ENCODE results near the gene HRH1.

The HRH1 gene

DNA sequence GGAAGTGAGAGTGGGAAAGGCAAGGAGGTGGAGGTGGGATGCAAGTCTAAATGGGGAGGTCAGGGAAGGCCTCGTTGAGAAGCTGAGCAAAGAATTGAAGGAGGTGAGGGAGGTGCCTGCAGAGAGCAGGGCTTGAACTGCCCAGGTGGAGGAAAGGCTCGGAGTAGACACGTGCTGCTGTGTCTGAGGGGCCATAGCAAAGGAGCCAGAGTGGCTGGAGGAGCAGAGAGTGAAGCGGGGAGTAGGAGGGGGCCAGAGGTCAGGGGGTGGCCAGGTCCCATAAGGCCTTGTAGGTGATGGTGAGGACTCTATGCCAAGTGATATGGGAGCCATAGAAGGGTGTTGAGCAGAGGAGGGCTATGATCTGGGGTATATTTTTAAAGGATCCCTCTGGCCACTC is 21.4 kb upstream of the HRH1 start:
- no peak overlapping the region for H3K4me3 ChIP-seq
- in situ Hi-C loops (cut with MboI; ENCODE audit: low sequenced_read_pairs), result no loop called here
- H3K4me1 ChIP-seq, result no peaks in the 10 kb centered on the region
- DNase-seq (ENCODE audit: low spot score in 2 of 2), result no peak
- H3K9me3 ChIP-seq, result no peaks in the 10 kb centered on the region
- H3K36me3 ChIP-seq (replicated peaks), result no peaks in the 10 kb centered on the region
- no peaks in the 10 kb centered on the region for H3K27me3 ChIP-seq (ENCODE audit: low read depth)

DNA sequence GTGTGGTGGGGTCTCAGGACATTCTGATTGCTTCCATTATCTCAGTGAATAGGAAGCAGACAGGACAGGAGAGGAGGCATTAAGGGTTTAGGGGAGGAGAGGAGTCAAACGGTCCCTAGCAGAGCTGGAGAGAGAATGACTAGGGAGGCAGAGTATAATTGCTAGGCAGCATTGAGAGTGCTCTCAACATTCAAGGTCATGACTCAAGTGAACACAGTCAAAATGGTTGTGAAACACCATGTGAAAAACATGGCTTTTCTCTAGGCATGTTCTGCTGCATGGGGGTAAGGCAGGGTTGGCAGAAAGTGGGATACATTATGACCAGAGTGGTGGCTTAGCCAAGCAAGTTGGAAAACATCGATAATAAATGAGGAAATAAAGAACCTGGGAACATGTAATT is 19.5 kb upstream of the HRH1 start:
- no peak overlapping the region for H3K4me3 ChIP-seq
- no peaks in the 10 kb centered on the region for H3K36me3 ChIP-seq (replicated peaks)
- H3K9me3 ChIP-seq, result no peaks in the 10 kb centered on the region
- no peak for DNase-seq (ENCODE audit: low spot score in 2 of 2)
- no peaks in the 10 kb centered on the region for H3K27me3 ChIP-seq (ENCODE audit: low read depth)
- in situ Hi-C loops (cut with MboI; ENCODE audit: low sequenced_read_pairs), result no loop called here
- no peaks in the 10 kb centered on the region for H3K4me1 ChIP-seq

DNA sequence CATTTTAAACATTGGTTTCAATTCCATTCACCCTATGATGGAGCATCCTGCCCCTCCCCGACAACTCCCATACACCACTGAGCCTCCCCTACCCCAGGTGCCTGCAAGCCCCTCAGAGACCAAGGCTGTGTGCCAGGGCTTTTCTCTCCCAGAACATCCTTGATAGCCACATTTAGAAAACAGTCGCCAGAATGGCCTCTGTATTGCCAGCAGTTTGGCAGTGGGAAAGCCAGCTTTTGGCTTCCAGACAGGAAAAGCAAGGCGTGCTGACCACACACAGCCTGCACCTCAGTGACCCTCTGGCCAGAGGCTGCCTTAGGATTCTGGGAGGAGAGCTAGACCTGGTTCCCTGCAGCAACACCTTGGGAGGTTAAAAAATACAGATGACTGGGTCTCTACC is 18.2 kb upstream of the HRH1 start:
- H3K4me1 ChIP-seq, result no peaks in the 10 kb centered on the region
- H3K4me3 ChIP-seq, result no peak overlapping the region
- no peak for DNase-seq (ENCODE audit: low spot score in 2 of 2)
- no peaks in the 10 kb centered on the region for H3K9me3 ChIP-seq
- H3K27me3 ChIP-seq (ENCODE audit: low read depth), result no peaks in the 10 kb centered on the region; the same call in 1 of the 2 replicates
- in situ Hi-C loops (cut with MboI; ENCODE audit: low sequenced_read_pairs), result no loop called here
- no peaks in the 10 kb centered on the region for H3K36me3 ChIP-seq (replicated peaks)

DNA sequence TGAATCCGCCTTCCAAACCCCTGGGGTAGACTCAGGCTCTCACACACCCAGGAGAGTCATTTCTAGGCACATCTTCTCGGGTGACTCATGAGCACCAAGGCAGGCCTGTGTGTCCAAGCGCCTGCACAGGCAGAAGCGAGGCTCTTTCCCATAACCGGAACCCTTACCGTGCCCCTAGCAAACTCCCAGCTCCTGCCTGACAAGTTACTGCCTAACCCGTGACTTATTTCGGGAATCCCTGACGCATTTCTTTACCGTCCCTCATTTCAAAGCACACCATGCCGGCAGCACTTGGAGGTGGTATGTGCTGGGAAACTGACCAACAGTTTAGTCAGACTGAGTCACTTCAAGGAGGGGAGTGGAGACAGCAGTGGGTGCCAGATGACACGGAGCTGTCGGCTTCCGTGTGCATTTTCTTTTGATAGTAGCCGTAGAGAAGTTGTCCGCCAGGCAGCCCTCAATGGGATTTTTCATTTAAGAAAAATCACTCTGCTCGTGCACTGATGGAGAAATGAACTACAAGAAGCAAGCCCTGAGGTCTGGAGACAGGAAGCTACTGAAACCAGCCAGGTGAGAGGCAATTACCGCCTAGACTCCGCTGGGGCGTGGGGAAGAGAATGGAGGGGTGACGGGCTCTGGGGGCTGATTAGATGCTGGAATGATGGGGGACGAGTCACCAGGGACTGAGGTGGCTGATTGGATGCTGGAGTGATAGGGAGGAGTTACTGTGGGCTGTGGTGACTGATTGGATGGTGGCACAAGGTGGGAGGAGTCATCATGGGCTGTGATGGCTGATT is 17.3 kb upstream of the HRH1 start:
- H3K27me3 ChIP-seq (ENCODE audit: low read depth), result no peaks in the 10 kb centered on the region; the same call in 1 of the 2 replicates
- no peaks in the 10 kb centered on the region for H3K9me3 ChIP-seq
- no peak for DNase-seq (ENCODE audit: low spot score in 2 of 2)
- in situ Hi-C loops (cut with MboI; ENCODE audit: low sequenced_read_pairs), result no loop called here
- no peaks in the 10 kb centered on the region for H3K36me3 ChIP-seq (replicated peaks)
- H3K4me1 ChIP-seq, result no peaks in the 10 kb centered on the region
- H3K4me3 ChIP-seq, result no peak overlapping the region

DNA sequence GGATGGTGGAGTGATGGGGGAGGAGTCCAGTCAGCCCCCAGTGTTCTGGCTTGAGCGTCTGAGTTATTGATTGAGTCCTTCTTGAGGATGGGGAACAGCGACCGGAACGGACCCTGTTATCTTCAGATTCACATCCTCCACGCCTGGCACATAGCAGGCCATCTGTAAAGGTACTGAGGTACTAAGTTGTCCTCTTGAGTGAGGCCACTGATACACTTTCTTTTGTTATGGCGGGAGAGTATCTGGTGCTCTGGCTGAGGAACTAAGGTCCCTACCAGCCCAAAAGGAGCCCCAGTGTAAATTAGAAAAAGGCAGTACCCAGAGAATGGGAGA is 16.7 kb upstream of the HRH1 start:
- no peak for DNase-seq (ENCODE audit: low spot score in 2 of 2)
- Histone ChIP-seq H3K36me3 (replicated peaks) (no peaks in the 10 kb centered on the region), H3K9me3 (no peaks in the 10 kb centered on the region), H3K27me3 (ENCODE audit: low read depth) (no peaks in the 10 kb centered on the region; the same call in 1 of the 2 replicates), H3K4me3 (no peak overlapping the region), H3K4me1 (no peaks in the 10 kb centered on the region)
- in situ Hi-C loops (cut with MboI; ENCODE audit: low sequenced_read_pairs), result no loop called here

DNA sequence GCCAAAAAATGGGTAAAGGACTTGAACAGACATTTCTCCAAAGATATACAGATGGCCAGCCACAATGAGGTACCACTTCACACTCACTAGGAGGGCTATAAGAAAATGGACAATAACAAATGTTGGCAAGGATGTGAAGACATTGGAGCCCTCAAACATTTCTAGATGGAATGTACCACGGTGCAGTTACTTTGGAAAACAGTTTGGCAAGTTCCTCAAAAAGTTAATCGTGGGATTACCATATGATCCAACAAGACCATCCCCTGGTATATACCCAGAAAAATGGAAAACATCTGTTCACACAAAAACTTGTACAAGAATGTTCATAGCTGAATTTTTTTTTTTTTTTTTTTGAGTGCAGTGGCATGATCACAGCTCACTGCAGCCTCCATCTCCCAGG is 15.9 kb upstream of the HRH1 start:
- no peak overlapping the region for H3K4me3 ChIP-seq
- DNase-seq (ENCODE audit: low spot score in 2 of 2), result no peak
- in situ Hi-C loops (cut with MboI; ENCODE audit: low sequenced_read_pairs), result no loop called here
- no peaks in the 10 kb centered on the region; the same call in 1 of the 2 replicates for H3K27me3 ChIP-seq (ENCODE audit: low read depth)
- no peaks in the 10 kb centered on the region for H3K36me3 ChIP-seq (replicated peaks)
- no peaks in the 10 kb centered on the region for H3K4me1 ChIP-seq
- no peaks in the 10 kb centered on the region for H3K9me3 ChIP-seq

DNA sequence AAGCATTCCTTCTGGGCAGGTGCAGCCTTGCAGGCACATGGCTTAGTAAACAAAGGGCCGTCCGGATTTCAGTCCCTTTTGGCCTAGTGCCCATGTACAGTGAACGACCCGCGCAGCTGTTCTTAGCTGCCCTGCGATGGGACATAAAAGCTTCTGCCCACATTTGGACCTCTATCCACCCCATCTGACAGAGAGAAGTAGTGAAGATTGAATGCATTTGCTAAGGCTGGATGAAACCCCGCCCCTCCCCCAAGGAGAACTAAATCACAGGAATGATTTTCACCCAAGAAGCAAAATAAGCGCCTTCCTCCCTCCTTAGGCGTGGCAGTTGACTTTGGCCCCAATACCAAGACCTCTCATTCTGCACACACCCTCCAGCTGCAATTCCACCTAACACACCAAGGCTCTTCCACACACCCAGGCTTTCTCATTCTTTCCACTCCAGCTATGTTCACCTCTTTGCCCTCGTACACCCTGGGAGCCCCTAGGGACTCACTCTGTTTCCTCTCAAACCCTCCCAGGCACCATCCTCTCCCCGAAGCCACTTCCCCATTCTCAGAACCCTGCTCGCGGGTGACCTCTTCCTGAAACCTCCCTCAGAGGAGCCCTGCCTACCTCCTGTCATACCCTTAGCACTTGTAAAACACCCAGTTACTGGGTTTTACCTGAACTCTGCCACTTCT is 14.1 kb upstream of the HRH1 start:
- Histone ChIP-seq H3K36me3 (replicated peaks) (no peaks in the 10 kb centered on the region), H3K27me3 (ENCODE audit: low read depth) (no peaks in the 10 kb centered on the region; the same call in 1 of the 2 replicates), H3K9me3 (no peaks in the 10 kb centered on the region), H3K4me1 (no peaks in the 10 kb centered on the region), H3K4me3 (no peak overlapping the region)
- in situ Hi-C loops (cut with MboI; ENCODE audit: low sequenced_read_pairs), result no loop called here
- DNase-seq (ENCODE audit: low spot score in 2 of 2), result no peak

DNA sequence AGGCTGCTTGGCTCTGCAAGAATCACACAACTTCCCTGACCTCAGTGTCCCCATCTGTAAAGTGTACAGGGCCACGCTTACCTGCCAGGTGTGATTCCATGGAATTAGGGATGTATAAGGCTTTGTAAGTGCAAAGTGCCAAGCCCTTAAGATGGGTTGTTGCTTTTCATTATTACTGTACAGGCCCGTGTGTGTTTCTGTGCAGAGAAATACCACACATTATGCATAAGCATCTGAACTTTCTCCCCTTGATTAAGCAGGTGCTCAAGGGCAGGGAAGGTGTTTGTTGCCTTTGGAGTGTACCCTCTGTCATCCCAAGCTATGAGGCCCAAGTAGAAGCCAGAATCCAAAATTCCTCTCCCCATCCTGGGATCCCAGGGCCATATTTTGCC is 13.6 kb upstream of the HRH1 start:
- Histone ChIP-seq H3K4me1 (no peaks in the 10 kb centered on the region), H3K36me3 (replicated peaks) (no peaks in the 10 kb centered on the region), H3K27me3 (ENCODE audit: low read depth) (no peaks in the 10 kb centered on the region; the same call in 1 of the 2 replicates), H3K9me3 (no peaks in the 10 kb centered on the region), H3K4me3 (no peak overlapping the region)
- in situ Hi-C loops (cut with MboI; ENCODE audit: low sequenced_read_pairs), result no loop called here
- no peak for DNase-seq (ENCODE audit: low spot score in 2 of 2)

DNA sequence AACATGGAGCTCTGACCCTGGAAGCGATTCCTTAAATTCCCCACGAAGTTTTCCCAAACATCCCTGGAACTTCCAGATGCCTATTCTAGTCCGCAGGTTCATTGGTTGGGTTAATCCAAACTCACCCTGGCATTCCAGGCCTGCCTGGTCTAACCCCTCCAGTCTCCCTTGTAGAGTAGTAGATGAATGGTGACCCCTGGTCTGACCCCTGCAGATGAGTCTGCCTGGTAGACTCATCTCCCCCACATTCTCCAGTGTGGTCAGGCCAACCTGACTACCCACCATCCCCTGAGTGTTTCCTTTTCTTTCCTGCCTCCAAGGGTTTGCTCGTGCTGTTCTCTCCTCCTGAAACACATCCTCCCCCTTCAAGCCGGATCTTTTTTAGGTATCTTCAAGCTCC is 10.8 kb upstream of the HRH1 start:
- Histone ChIP-seq H3K4me3 (no peak overlapping the region), H3K36me3 (replicated peaks) (no peaks in the 10 kb centered on the region), H3K27me3 (ENCODE audit: low read depth) (no peaks in the 10 kb centered on the region; the same call in none of the 2 replicates), H3K4me1 (no peaks in the 10 kb centered on the region), H3K9me3 (no peaks in the 10 kb centered on the region)
- in situ Hi-C loops (cut with MboI; ENCODE audit: low sequenced_read_pairs), result no loop called here
- no peak for DNase-seq (ENCODE audit: low spot score in 2 of 2)

DNA sequence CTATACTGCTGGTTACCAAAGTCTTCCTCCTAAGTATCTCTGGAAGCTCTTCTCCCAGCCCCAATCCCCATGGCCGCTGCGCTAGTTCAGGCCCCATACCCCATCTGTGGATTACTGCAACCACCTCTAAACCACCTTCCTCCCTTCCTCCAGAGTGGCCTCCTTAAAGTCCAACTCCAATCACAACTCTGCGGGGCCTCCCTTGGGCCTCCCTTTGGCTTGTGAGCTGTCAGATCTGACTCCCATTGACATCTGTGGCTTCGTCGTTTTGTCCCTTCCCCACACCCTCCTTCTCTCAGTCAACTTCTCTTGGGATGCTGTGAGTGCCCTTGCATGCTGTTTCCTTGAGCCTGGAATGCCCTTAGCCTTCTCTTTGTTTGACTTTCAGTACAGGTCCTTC is 9.3 kb upstream of the HRH1 start:
- in situ Hi-C loops (cut with MboI; ENCODE audit: low sequenced_read_pairs), result no loop called here

DNA sequence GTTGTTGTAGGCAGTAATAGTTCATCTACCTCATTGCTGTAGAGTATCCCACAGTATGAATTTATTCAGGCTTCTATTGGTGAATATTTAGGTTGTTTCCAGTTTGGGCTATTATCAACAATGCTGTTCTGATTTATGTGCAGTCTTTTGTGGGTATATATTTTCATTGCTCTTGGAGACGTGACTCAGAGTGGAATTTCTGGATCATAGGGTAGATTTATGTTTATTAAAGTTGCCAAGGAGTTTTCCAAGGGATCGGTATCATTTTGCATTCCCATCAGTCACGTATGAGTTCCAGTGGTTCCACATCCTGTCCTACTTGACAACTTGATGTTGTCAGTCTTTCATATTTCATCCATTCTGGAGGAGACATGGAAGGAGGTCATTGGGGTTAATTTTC is 8.4 kb upstream of the HRH1 start:
- Histone ChIP-seq H3K4me3 (no peak overlapping the region), H3K36me3 (replicated peaks) (no peaks in the 10 kb centered on the region), H3K27me3 (ENCODE audit: low read depth) (no peaks in the 10 kb centered on the region; the same call in 1 of the 2 replicates), H3K4me1 (no peaks in the 10 kb centered on the region), H3K9me3 (no peaks in the 10 kb centered on the region)
- in situ Hi-C loops (cut with MboI; ENCODE audit: low sequenced_read_pairs), result no loop called here
- DNase-seq (ENCODE audit: low spot score in 2 of 2), result no peak

More for the DNA sequence above, 9.3 kb upstream of the HRH1 start:
- Histone ChIP-seq H3K9me3 (no peaks in the 10 kb centered on the region), H3K27me3 (ENCODE audit: low read depth) (no peaks in the 10 kb centered on the region; the same call in none of the 2 replicates), H3K36me3 (replicated peaks) (no peaks in the 10 kb centered on the region), H3K4me3 (no peak overlapping the region), H3K4me1 (no peaks in the 10 kb centered on the region)
- no peak for DNase-seq (ENCODE audit: low spot score in 2 of 2)

DNA sequence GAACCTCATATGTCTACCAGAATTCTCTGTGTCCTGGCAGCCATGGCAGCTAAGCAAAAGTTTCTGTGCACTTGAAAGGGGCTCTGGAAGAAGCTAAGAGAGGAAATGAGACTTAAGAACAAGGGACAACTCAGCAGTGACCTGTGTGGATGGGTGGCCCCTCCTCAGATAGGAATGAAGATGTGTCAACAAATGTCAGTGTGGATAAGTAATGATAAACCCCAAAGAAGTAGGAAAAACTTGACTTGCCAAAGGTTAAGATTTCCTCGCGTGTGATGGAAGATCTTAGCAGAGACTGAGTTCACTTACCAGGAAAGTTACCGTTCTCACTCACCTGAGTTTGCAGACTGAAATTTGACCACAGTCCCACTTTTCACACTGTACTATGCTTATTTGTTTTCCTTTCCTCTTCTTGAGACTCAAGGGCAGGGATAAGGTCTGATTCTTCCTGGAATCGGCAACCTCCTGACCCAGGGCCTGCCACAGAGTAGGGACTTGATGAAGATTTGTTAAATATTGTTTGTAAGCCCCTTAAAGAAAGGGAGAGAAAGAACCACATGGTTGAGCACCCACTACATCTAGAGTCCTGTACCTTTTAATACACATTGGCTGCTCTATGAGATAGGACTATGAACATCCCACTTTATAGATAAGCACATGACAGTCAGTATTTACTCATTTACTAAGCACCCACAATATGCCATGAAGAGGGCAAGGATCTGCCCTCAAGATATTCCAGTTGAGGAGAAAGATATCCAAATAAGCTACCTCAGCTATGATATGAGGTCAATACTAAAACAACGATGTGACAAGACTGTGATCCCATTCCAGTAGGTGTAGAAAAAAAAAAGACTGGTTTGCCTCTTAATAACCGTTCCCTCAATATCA is 7.3 kb upstream of the HRH1 start:
- no peaks in the 10 kb centered on the region for H3K4me1 ChIP-seq
- H3K9me3 ChIP-seq, result no peaks in the 10 kb centered on the region
- in situ Hi-C loops (cut with MboI; ENCODE audit: low sequenced_read_pairs), result no loop called here

DNA sequence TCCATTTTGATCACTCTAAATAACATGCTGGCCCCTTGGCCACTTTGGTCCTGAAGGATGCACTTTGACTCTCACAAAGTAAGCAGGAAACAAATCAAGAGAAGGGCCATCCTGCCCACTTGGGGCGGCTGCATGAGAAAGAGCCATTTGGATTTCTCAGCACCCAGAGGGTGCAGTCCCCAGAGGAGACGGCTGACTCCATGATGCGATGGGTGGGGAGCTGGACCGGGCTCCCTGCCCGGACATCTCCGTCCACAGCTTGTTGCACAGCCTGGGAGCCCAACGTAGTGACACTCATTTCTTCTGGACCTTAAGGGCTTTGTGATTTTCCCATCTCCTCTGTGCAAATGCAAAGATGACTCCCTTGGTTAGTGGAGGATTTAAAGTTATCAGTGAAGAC is 4.0 kb upstream of the HRH1 start:
- Histone ChIP-seq H3K4me1 (no peaks in the 10 kb centered on the region), H3K9me3 (no peaks in the 10 kb centered on the region), H3K36me3 (replicated peaks) (no peaks in the 10 kb centered on the region), H3K4me3 (no peak overlapping the region), H3K27me3 (ENCODE audit: low read depth) (peaks cover 21% of the 10 kb centered on the region)
- in situ Hi-C loops (cut with MboI; ENCODE audit: low sequenced_read_pairs), result no loop called here
- no peak for DNase-seq (ENCODE audit: low spot score in 2 of 2)

More for the DNA sequence above, 7.3 kb upstream of the HRH1 start:
- Histone ChIP-seq H3K4me3 (no peak overlapping the region), H3K27me3 (ENCODE audit: low read depth) (no peaks in the 10 kb centered on the region; the same call in 1 of the 2 replicates), H3K36me3 (replicated peaks) (no peaks in the 10 kb centered on the region)
- no peak for DNase-seq (ENCODE audit: low spot score in 2 of 2)

DNA sequence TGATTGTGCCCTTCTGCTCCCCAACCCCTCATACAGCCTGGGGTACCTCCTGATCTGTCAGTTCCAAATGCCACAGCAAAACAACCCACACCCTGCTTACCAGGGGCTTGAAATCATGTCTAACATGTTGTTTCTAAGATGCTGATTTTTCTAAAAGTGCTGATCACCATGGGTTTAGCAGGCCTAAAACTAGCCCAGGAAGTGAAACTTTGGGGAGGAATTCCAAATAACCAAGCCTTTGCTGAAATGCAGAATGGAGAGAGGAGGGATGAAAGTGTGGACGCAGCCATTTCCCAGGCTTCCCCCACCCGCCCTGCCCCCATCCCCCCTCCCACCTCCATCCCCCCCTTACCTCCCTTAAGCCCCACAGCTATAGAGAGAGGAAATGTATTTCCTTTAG is 2.0 kb upstream of the HRH1 start:
- Histone ChIP-seq H3K4me3 (no peak overlapping the region), H3K4me1 (no peaks in the 10 kb centered on the region), H3K9me3 (no peaks in the 10 kb centered on the region), H3K27me3 (ENCODE audit: low read depth) (peaks cover 41% of the 10 kb centered on the region), H3K36me3 (replicated peaks) (no peaks in the 10 kb centered on the region)
- in situ Hi-C loops (cut with MboI; ENCODE audit: low sequenced_read_pairs), result no loop called here
- no peak for DNase-seq (ENCODE audit: low spot score in 2 of 2)
